HG03457 (cell line): ENCODE data around the gene NOM1.
"Not testable (repeated sequence)": the region's sequence is repeated elsewhere in the genome, so short reads cannot be mapped to it uniquely, and the experiment has no call there.

ENCODE experiments used
- ATAC-seq: cut with Tn5 transposase; IDR thresholded peaks from one replicate; pipeline ENCODE4 v1.9.1; 2021; ENCODE audit warnings: moderate number of reproducible peaks; ENCODE audit not compliant: unreplicated experiment

NOM1 gene

DNA sequence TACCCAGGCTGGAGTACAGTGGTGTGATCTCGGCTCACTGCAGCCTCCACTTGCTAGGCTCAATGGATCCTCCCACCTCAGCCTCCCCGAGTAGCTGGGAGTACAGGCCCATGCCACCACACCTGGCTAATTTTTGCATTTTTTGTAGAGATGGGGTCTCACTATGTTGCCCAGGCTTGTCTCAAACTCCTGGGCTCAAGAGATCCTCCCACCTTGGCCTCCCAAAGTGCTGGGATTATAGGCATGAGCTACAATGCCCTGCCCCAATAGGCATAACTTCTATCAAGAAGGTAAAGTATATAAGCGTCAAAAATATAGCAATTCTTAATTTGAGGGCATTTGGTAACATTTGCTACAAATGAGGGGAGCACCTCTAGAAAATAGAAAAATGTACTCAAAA, 12.7 kb upstream of the NOM1 start:
- not testable (repeated sequence) for ATAC-seq

DNA sequence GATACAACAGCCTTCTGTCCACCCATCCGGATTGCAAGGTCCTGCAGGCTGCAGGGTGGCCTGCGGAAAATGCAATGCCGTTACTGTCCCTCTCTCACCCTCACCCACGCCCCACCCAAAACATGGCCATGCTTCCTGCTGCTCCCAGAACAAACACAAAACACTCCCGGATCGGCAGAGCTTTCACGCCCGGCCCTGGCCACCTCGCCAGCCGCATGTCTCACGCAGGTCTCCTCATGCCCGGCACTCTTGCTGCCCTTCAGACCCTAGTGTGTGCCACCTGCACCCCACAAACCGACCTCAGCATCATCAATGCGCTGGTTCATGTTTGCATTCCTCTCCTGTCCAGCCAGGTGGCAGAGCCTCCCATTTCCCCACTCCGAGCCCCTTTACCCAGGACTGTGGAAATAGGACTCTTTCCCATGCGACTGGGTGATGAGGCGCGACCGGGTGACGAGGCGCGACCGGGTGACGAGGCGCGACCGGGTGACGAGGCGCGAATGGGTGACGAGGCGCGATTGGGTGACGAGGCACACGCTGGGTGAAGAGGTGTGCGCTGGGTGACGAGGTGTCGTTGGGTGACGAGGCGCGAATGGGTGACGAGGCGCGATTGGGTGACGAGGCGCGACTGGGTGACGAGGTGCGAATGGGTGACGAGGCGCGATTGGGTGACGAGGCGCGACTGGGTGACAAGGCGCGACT, 8.9 kb upstream of the NOM1 start:
- no peak for ATAC-seq

DNA sequence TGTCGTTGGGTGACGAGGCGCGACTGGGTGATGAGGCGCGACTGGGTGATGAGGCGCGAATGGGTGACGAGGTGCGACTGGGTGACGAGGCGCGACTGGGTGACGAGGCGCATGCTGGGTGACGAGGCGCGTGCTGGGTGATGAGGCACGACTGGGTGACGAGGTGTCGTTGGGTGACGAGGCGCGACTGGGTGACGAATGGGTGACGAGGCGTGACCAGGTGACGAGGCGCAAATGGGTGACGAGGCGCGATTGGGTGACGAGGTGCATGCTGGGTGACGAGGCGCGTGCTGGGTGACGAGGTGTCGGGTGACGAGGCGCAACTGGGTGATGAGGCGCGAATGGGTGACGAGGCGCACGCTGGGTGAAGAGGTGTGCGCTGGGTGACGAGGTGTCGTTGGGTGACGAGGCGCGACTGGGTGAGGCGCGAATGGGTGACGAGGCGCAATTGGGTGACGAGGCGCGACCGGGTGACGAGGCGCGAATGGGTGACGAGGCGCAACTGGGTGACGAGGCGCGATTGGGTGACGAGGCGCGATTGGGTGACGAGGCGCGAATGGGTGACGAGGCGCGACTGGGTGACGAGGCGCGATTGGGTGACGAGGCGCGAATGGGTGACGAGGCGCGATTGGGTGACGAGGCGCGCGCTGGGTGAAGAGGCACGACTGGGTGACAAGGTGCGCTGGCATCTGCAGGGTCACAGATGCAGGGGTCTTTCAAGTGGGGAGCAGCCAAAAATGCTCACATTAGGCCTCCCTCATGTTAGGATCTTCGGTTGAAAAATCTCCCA, 7.9 kb upstream of the NOM1 start:
- no peak for ATAC-seq

DNA sequence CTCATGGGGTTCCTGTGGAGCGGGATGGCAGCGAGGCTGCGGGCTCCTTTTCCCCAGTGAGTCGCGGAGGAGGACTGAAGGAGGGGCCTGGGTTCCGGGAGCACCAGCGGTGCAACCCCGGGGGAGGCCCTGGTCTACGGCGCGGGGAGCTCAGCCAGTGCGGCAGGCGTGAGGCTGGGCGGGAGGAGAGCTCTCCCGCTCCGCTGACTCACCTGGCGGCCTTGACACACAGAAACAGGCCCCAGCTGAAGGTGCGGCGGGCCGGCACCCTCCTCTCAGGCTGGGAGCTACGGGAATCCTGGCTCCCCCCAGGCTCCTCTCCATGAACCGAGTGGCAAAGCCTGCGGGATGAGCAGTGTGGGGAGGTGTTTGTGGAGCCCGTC, 6.8 kb upstream of the NOM1 start:
- no peak for ATAC-seq

DNA sequence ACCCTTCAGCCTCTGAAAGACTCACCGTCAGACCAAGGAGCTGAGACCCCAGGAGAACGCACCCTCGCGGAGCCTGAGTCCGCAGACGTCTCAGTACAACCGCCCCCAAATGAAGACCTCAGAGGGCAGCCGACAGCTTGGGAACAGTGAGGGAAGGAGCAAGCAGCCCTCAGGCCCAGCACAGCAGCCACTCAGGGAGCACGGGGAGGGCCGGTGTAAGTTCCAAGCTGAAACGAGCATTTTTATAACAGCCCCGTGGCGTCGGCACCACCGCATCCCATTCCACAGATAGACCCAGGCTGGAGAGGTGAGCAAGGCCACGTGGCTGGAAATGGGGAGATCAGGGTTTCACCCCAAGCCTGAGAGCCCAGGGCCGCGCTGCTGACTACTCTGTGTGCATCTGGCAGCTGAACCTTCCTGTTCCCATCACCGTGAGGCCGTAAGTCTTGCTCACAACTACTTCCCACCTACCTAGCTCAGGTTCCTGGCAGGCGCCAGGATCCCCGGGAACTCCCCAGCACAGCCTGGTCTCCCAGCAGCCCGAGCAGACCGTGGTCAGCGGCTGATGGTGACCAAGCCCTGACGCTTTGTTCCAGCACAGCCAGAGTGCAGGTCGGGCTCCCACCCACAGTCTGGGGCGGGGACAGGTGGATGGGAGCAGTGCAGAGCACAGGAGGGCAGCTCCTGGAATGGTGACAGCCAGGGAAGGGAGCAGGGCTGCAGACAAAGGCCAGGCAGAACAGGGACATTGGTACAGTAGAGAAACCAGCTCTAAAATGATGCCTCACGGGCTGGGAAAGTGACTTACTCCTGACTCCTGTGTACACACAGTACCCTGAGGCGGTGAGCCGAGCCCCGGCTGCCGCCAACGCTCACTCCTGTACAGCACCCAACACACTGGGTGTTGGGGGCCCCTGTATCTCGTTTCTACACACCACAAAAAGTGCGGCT, 6.1 kb upstream of the NOM1 start:
- ATAC-seq = no peak

DNA sequence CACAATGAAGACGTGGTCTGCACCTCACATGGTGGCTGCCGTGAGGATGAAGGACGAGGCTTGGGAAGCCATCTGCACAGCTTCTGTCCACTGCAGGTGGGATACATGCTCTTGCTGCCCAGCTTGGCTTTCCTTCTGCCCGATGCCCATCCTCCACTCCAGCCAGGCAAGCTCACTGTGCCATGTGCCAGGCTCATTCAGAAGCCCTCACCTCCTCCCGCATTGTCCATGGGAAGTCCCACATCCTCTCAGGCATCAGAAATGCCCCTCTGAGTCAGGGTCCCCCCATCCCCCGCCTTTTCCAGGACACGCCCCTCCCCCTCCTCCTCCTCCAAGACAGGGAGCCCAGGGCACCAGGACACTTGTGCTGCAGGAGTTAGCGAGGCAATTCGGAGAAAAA, 4.6 kb upstream of the NOM1 start:
- no peak for ATAC-seq

DNA sequence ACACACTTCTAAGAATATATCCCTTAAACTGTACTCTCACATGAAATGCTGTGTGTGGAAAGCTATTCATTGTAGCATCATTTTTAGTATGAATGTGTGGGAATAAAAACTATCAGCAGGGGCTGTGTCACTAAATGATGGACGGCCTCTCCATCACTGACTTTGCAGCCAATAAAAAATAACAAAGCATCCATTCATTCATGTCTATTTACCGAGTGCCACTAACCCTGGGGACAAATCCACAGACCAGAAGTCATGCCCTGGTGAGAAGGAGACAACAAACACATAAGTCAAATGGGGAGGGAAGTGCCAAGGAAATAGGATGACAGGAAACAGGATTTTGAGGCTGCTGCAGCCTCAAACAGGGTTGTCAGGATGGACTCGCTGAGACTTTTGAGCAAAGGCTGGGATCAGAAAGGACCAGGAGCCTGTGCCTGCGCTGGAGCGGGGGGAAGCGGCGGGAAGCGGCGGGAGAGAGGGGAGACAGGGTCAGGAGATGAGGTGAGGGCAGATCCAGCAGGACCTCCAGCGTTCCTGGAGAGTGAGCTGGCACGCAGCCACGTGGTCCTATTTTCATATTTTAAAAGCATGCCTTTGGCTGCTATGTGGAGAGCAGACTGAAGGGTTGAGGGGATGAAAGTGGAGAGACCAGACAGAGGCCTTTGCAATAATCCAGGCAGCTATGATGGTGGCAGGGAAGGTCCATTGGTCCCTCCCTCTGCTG, 2.2 kb upstream of the NOM1 start:
- ATAC-seq = no peak

DNA sequence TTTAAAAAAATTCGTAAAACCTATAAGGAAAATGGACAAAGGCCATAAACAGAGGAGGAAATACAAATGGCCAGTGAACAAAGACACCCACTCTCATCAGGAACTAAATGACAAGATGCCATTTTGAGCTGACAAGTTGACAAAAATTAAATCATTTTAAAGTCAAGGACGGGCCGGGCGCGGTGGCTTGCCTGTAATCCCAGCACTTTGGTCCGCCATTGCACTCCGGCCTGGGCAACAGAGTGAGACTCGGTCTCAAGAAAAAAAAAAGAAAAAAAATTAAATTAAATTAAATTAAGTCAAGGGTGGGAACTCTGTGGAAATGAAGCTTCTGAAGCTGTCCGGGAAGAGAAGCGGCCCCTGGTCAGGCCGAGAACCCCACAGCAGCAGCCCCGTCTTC, 1.2 kb upstream of the NOM1 start:
- ATAC-seq = no peak

DNA sequence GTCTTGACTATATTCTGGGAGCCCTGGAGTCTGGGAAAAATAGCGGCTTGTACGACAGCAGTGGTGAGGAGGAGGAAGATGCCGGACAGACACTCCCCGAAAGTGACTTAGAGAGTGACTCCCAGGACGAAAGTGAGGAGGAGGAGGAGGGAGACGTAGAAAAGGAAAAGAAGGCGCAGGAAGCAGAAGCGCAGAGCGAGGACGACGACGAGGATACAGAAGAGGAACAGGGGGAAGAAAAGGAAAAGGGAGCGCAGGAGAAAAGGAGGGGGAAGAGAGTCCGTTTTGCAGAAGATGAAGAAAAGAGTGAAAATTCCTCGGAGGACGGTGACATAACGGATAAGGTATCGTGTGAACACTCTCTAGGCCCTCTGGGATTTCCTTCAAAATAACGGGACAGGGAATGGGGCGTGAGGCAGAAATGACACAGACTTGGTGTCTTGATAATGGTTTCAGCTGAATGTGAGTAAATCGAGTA, 908 bp downstream of the NOM1 start:
- ATAC-seq = no peak

DNA sequence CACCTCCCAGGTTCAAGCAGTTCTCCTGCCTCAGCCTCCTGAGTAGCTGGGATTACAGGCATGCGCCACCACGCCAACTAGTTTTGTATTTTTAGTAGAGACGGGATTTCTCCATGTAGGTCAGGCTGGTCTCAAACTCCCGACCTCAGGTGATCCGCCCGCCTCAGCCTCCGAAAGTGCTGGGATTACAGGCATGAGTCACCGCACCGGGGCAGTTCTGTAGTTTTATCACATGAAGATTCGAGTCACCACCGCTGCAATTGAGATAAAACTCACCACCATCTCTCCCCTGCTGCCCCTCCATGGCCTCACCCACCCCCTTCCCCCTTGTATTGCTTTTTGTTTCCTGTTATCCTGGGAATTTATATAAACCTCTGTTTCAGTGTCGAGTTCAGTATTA, 3.7 kb downstream of the NOM1 start:
- ATAC-seq = not testable (repeated sequence)

DNA sequence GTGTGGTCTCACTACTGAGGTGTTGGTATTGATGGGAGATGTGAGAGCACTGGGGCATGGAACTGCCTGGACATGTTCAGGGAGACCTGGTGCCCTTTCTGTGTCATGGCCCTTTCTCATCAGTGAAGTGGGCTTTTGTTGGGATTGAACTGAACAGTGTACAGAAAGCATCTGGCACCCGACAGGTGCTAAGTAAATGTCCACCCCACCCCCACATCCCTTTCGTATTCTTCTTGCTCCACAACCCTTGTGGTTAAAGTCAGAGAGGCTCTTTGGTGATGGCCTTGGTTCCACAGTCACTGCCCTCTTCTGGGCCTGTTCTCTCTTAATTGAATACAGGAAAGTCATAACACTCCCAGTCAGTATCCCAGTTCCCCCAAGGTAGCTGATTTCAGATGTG, 5.4 kb downstream of the NOM1 start:
- ATAC-seq = no peak

DNA sequence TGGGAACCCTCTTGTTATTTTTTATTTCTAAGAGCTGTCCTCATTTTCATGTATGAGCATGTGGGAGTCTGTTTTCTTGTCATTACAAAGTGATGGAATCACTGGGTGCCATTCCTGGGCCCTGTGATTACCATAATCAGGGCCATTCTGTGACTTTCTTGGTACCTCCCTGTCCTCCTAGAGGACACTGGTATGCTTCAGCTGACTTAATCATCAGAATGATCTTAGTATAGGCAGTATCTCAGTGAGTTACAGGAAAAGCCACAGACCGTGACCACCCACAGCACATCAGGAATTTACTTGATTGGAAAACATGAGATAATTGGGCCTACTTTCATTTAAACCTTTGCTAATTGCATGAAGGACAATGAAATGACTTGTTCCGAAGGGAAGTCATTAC, 7.2 kb downstream of the NOM1 start:
- ATAC-seq = no peak

DNA sequence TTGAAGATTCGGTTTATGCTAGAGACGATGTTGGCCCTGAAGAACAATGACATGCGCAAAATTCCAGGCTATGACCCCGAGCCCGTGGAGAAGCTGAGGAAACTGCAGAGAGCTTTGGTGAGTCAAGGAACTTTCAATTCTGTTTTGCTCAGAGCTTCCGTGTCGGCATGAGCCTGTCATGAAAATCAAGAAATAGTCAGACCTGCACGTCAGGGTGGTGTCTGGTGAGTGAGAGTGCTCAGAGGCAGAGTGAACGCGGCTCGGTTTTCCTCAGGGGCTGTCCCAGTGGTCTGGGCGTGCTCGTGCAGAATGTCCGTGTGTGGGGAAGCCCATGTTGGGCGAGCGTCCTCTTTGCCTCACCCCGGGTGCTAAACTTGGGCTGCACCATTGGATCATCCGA, 12.6 kb downstream of the NOM1 start:
- no peak for ATAC-seq

DNA sequence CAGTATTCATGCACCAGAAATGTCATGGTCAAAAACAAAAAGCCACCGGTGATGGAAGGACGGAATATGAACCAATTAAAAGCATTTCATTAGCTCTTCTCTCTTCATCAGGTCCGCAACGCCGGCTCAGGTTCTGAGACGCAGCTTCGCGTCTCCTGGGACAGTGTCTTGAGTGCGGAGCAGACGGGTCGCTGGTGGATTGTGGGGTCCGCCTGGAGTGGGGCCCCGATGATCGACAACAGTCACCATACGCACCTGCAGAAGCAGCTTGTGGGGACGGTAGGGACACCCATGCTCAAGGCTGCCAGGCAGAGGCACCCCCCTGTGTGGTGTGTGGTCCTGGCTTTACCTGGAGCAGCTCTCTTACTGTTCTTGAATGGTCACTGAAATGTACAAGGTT, 13.4 kb downstream of the NOM1 start:
- no peak for ATAC-seq

DNA sequence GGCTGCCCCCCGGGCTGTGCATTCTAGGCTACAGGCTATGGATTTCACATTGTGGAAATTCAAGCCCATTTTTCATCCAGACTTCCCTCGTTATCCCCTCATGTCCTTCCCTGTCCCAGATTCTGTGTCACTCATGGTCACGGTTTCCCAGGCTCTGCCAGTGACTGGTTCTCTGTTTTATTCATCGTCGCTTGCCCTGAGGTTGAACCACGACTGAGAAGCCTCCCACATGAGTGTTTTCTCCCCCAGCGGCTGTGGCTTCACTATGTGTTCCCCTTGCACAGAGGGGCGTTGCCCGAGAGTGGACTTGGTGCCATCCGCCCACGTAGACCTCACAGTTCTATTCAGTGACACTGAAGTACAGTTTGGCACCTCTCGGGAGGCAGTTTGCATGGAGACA, 14.0 kb downstream of the NOM1 start:
- no peak for ATAC-seq

DNA sequence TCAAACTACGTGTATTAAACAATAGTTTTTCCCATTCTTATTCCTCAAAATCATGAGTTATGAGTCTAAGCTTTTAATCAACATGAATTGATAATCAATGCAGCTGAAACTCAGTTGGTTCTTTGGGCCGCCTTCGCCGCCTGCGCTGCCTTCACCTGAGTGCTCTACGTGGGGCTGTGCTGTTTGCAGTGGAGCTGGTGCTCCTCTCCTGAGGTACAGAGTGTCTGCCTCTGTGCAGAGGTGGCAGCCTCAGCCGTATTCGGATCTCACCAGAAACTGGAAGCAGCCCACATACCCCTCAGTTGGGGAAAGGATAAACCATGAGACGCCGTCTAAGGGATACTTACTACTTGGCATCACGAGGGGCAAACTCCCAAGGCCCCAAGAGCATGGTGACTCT, 15.5 kb downstream of the NOM1 start:
- ATAC-seq = no peak

DNA sequence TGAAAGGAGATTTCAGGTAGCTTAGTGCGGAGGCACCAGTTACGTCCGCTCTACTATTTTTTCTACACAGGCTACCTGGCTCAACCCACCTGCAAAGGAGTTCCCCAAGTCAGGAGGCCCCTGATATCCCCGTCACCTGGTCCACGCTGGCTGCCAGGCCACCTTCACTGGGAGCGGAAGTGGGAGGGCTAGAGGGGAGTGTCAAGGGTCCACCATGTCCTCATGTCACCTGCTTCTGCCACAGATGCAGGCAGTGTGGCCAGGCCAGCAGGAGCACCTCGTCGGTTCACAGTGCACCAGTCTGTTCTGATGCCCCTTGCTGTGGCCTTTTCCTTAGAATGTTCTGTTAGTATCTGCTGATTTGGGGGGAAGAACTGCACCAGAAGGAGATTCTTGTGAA, 16.9 kb downstream of the NOM1 start:
- ATAC-seq = no peak

DNA sequence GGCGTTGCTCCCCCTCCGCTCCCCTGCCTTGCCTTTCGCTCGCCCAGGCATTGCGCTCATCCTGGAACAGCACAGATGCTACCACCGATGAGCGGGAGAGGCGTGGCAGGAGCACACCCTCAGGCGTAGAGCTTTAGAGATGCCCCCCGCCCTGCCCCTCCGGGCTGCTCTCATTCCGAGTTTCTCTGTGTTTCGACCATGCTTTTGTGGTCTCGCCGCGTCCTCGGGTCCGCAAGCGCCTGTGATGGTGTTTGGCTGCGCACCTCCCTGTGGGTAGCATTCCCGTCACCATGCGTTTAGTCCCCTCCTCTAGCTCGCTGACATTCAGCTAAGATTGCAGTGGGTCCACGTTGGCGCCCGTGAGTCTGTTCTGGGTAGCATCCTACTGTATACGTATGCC, 18.7 kb downstream of the NOM1 start:
- no peak for ATAC-seq

DNA sequence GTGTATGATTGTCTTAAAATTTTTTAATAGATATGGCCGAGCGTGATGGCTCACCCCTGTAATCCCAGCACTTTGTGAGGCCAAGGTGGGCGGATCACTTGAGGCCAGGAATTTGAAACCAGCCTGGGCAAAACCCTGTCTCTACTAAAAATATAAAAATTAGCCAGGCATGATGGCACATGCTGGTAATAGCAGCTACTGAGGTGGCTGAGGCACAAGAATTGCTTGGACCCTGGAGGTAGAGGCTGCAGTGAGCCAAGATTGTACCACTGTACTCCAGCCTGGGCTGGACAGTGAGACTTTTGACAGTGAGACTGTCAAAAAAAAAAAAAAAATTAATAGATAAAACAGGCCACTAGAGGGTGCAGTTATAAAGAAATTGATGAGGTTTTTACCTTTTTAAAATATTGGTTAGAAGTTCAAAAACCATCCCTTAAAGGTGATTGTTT, 20.5 kb downstream of the NOM1 start:
- ATAC-seq = no peak

DNA sequence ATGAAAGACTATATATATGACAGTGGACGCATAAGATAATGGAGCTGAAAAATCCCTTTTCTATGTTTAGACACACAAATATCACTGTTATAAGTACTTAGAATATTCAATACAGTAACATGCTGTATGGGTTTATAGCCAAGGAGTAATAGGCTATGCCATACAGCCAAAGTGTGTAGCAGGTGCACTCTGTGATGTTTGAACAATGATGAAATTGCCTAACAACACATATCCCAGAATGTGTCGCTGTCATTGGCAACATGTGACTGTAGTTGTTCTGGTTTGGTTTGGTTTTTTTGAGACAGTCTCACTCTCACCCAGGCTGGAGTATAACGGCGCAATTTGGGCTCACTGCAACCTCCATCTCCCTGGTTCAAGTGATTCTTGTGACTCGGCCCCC, 26.1 kb downstream of the NOM1 start:
- no peak for ATAC-seq
